ENCODE results near the gene HES5.

Gene HES5

GRCh38 chr1:2501820-2502119 is 28.3 kb downstream of the HES5 start:
- no peak overlapping the region for H3K4me3 ChIP-seq (ENCODE audit: low read length)
- DNase-seq (ENCODE audit: low read depth), result no peak
- no peak for TF ChIP-seq CTCF (conservative IDR thresholded peaks at IDR 0.05; ENCODE audit: low read length)

- H3K4me3 ChIP-seq (ENCODE audit: low read length), result no peak overlapping the region
- TF ChIP-seq CTCF (conservative IDR thresholded peaks at IDR 0.05; ENCODE audit: low read length), result no peak
- no peak for DNase-seq (ENCODE audit: low read depth)
Measured at GRCh38 chr1:2501041-2501819, 28.8 kb downstream of the HES5 start.

- no peak for TF ChIP-seq CTCF (conservative IDR thresholded peaks at IDR 0.05; ENCODE audit: low read length)
- DNase-seq (ENCODE audit: low read depth), result no peak
- no peak overlapping the region for H3K4me3 ChIP-seq (ENCODE audit: low read length)
Measured at GRCh38 chr1:2499986-2500596, 30.0 kb downstream of the HES5 start.

- H3K4me3 ChIP-seq (ENCODE audit: low read length), result no peak overlapping the region
- TF ChIP-seq CTCF (conservative IDR thresholded peaks at IDR 0.05; ENCODE audit: low read length), result no peak
- DNase-seq (ENCODE audit: low read depth), result no peak
Measured at GRCh38 chr1:2499260-2499659, 30.8 kb downstream of the HES5 start.

GRCh38 chr1:2498648-2499047 is 31.4 kb downstream of the HES5 start:
- DNase-seq (ENCODE audit: low read depth), result no peak
- no peak overlapping the region for H3K4me3 ChIP-seq (ENCODE audit: low read length)
- no peak for TF ChIP-seq CTCF (conservative IDR thresholded peaks at IDR 0.05; ENCODE audit: low read length)

- DNase-seq (ENCODE audit: low read depth), result no peak
- no peak overlapping the region for H3K4me3 ChIP-seq (ENCODE audit: low read length)
- no peak for TF ChIP-seq CTCF (conservative IDR thresholded peaks at IDR 0.05; ENCODE audit: low read length)
Measured at GRCh38 chr1:2497891-2498290, 32.2 kb downstream of the HES5 start.

- no peak for DNase-seq (ENCODE audit: low read depth)
- H3K4me3 ChIP-seq (ENCODE audit: low read length), result no peak overlapping the region
- no peak for TF ChIP-seq CTCF (conservative IDR thresholded peaks at IDR 0.05; ENCODE audit: low read length)
Measured at GRCh38 chr1:2496746-2497145, 33.3 kb downstream of the HES5 start.
